Choroid plexus epithelial cell (primary cell): ENCODE results near the gene GALNT6.
A peak's percentile ranks its signal among the peaks of the same experiment; 100 is the strongest.
"Not testable (repeated sequence)": the region's sequence is repeated elsewhere in the genome, so short reads cannot be mapped to it uniquely, and the experiment has no call there.

Source experiments
- DNase-seq: peaks from one replicate; pipeline ENCODE4 v3.0.0-alpha.2; 2010; ENCODE audit warnings: low read depth
- H3K4me3 ChIP-seq: 2 replicates; pipeline ENCODE4 v1.5.1; 2011; ENCODE audit warnings: low read depth, mild to moderate bottlenecking, control low read depth, low read length, moderate library complexity
- CTCF ChIP-seq: conservative IDR thresholded peaks from 2 replicates; pipeline ENCODE4 v1.5.1; 2011; ENCODE audit warnings: low read depth, mild to moderate bottlenecking, control low read depth, inconsistent platforms, low read length, moderate library complexity

GALNT6 gene

GRCh38 chr12:51345681-51346080 lies 45.5 kb downstream of the GALNT6 start:
- TF ChIP-seq CTCF, result no peak
- peak; percentile 33 for DNase-seq
- H3K4me3 ChIP-seq, result no peak overlapping the region

DNA sequence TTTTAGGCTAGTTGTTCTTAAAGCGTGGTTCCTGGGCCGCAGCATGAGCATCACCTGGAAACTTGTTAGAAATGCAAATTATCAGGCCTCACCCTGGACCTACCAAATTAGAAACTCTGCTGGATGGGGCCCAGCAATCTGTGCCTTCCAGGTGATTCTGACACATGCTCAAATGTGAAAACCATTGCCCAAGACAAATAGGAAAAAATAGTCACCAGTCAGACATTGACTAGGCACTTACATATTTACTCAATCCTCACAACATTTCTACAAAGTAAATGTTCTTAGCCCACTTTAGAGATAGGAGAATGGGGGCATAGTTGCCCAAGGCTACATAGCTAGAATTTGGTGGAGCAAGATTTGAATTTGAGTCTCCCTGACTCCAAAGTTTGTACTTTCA lies 48.0 kb downstream of the GALNT6 start:
- no peak for DNase-seq
- no peak for TF ChIP-seq CTCF
- H3K4me3 ChIP-seq, result no peak overlapping the region

DNA sequence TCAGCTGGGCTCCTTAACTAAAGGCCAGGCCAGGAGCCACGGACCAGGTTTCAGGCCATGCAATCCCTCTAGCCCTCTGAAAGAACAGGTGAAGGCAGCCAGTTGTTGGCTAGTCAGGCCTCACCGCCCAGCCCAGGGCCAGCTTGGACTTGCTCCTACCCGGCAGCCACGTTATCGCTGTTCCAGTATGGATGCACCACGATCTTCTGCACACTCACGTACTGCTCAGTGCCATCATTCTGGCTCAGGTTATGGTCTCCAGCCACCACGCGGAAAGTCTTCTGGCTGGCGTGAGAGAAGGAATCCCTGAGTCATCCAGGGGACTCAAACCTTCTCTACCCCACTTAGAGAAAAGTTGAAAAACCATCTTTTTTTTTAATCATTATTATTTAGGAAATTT lies 48.8 kb downstream of the GALNT6 start:
- TF ChIP-seq CTCF, result no peak
- no peak overlapping the region for H3K4me3 ChIP-seq
- DNase-seq, result no peak

GRCh38 chr12:51341251-51342007 lies 49.8 kb downstream of the GALNT6 start:
- DNase-seq, result peak; percentile 78
- peak; percentile 99 for TF ChIP-seq CTCF
- peak overlapping the region; percentile 36 for H3K4me3 ChIP-seq

GRCh38 chr12:51339750-51340149 lies 51.5 kb downstream of the GALNT6 start:
- DNase-seq, result no peak
- TF ChIP-seq CTCF, result no peak
- H3K4me3 ChIP-seq, result no peak overlapping the region

- not testable (repeated sequence) for H3K4me3 ChIP-seq
These were observed 53.9 kb downstream of the GALNT6 start for GRCh38 chr12:51337336-51337735.

GRCh38 chr12:51335931-51336330 lies 55.3 kb downstream of the GALNT6 start:
- no peak for TF ChIP-seq CTCF
- no peak for DNase-seq
- H3K4me3 ChIP-seq, result no peak overlapping the region

More at GRCh38 chr12:51337336-51337735, 53.9 kb downstream of the GALNT6 start:
- not testable (repeated sequence) for DNase-seq

- no peak for DNase-seq
- TF ChIP-seq CTCF, result no peak
- H3K4me3 ChIP-seq, result no peak overlapping the region
These were observed 56.4 kb downstream of the GALNT6 start for GRCh38 chr12:51334764-51335163.
